Umbilical cord (tissue), 2 donors: ENCODE results near the gene RNF225. TPM values are rescaled to one million over a fixed set of nuclear protein-coding genes. Genes with fewer than 3 reads are reported as not detected.
"Not testable (repeated sequence)": the region's sequence is repeated elsewhere in the genome, so short reads cannot be mapped to it uniquely, and the experiment has no call there.

Experiments used
- DNase-seq: peaks from one replicate; pipeline ENCODE4 v3.0.0-alpha.2; 2015; ENCODE audit warnings: low spot score
- total RNA-seq: library from RNA; depleted of rRNA; stranded (reverse); fragments of >200 nt; gene quantifications from one replicate; pipeline ENCODE4 v1.2.3, GENCODE V29; 2014; ENCODE audit warnings: low replicate concordance; ENCODE audit not compliant: insufficient read depth

The RNF225 gene
- total RNA-seq, 1 donor from 2014 or later = 0.72 TPM

DNA sequence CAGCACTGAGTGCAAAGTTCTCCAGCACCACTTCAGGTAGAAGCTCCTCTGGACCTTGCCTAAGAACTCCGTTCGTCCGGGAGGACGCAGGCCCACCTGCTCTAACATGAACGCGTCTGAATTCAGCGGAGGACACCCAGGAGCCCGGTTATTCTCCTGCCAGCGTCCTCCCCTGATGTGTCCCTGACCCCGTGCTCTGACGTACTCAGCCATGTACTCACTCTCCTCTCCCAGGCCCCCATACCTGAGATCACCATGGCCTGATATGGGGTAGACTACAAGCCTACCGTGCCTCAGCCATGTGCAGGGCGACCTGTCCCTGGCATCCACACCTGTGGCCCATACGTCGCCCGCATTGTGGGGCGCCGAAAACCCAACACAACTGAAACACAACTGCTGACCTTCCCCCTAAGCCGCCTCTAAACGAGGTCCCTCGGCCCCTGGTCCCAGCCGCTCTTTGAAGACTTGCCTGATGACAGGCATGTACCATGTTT is 12.2 kb downstream of the RNF225 start:
- DNase-seq = no peak

DNA sequence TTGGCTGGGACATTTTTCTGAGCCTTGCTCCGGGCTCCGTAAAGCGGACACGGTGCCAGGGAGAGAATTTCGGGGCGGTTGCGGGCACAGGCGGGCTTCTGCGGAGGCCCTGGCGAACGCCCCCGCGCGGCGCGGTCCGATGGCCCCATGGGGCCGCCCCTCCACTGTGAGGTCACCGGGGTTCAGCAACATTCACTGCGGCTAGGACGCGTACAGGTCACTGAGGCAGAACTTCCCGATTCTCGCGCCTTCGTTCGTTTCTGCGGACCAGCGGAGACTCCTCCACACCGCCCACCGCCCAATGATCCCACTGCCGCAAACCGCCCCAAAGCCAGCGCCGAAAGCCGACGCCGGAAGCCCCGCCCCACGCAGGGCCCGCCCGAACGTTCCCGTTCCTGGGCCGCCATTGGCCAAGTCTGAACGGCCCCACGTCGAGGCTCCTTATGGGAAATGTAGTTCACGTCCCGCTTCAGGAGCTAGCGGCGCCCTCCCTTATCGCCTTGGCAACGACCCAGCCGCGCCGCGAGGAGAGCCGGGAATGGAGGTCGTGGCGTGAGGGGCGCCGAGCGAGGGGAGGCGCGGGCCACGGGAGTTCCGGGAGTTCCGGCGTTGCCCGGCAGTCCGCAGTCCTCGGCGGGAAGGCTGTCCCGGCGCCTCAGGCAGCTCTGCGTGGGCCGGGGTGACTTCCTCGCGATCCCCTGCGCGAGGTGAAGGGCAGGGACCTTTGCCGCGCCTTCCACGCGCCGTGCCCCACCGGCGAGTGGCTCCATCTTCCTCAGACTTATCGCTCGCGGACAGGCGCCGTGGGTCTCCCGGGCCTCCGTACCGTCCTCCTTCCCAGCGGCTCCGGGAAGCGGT is 12.9 kb downstream of the RNF225 start, which contains the start of gene ZNF584:
Gene ZNF584, plus strand, starts transcription at position 498 of the 858 bp plus-strand sequence. CDS start 499 bp downstream, outside the sequence.
- DNase-seq = peak; percentile 99

GRCh38 chr19:58409010-58409790 is 13.7 kb downstream of the RNF225 start:
- DNase-seq = no peak

DNA sequence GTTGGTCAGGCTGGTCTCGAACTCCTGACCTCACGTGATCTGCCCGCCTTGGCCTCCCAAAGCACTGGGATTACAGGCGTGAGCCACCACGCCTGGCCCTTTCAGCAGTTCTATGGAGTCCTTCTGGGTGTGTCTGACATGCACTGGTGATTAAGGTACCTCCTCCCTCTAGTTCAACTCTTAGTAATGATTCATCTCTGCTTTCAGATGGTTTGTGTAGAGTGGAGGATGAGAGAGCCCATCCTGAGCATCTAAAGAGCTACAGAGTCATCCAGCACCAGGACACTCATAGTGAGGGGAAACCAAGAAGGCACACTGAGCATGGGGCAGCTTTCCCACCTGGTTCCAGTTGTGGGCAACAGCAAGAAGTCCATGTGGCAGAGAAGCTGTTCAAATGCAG is 21.1 kb downstream of the RNF225 start:
- DNase-seq = no peak

DNA sequence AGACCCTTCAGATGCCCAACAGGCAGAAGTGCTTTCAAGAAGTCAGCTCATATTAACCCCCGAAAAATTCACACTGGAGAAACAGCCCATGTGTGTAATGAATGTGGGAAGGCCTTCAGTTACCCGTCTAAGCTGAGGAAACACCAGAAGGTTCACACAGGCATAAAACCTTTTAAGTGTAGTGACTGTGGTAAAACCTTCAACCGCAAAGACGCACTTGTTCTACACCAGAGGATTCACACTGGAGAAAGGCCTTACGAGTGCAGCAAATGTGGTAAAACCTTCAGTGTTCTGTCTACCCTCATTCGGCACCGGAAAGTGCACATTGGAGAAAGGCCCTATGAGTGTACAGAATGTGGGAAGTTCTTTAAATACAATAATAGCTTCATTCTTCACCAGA is 21.6 kb downstream of the RNF225 start:
- DNase-seq = no peak

- DNase-seq = no peak
Observed at GRCh38 chr19:58428617-58429016, 33.2 kb downstream of the RNF225 start.

GRCh38 chr19:58429745-58430144 is 34.3 kb downstream of the RNF225 start:
- DNase-seq = no peak

GRCh38 chr19:58434217-58434616 is 38.8 kb downstream of the RNF225 start:
- no peak for DNase-seq

GRCh38 chr19:58439576-58440554 is 44.4 kb downstream of the RNF225 start, which contains the start of gene ZNF132:
TSS of gene ZNF132 (minus strand) at chr19:58440153. CDS start at chr19:58439821, 332 bp downstream.
- DNase-seq = peak; percentile 100

DNA sequence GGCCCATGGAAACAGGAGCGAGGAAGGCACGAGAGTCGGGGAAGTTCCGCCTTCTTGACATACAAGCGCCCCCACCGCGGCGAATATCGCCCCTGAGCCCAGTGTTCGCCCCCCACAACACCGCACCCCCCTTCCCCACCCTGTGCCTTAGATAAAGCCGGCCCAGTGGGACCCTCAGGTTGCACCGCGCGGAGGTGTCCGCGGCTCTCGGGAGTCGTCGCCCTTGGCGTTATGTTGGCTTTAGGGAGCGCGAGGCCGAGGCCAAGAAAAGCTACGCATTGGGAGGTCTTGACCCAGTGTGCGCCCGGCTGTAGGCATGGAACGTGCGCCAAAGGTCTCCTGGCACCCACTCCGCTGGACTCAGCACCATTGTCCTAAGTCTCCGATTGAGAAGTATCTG is 45.1 kb downstream of the RNF225 start:
- no peak for DNase-seq

DNA sequence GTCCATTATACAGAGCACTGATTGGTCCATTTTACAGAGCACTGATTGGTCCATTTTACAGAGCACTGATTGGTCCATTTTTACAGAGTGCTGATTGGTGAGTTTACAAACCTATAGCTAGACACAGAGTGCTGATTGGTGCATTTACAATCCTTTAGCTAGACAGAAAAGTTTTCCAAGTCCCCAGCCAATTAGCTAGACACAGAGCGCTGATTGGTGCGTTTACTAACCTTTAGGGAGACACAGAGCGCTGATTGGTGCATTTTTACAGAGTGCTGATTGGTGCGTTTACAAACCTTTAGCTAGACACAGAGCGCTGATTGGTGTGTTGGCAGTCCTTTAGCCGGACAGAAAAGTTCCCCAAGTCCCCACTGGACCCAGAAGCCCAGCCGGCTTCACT is 47.5 kb downstream of the RNF225 start:
- not testable (repeated sequence) for DNase-seq

Other genes with a start within 250 kb of the RNF225 start
- 11.8 TPM for gene ZNF329, start 244.9 kb upstream of the RNF225 start, total RNA-seq
- 14.7 TPM for gene ZNF274, start 212.6 kb upstream of the RNF225 start, total RNA-seq
- 29.6 TPM for gene ZNF544, start 166.7 kb upstream of the RNF225 start, total RNA-seq
- 5.3 TPM for gene ZNF8, start 116.7 kb upstream of the RNF225 start, total RNA-seq
- 43.3 TPM for gene ERVK3-1, start 90.3 kb upstream of the RNF225 start, total RNA-seq
- 2.9 TPM for gene ZSCAN22, start 68.7 kb upstream of the RNF225 start, total RNA-seq
- 4.1 TPM for gene A1BG, start 42.2 kb upstream of the RNF225 start, total RNA-seq
- 1.7 TPM for gene ZNF497, start 32.9 kb upstream of the RNF225 start, total RNA-seq
- gene ZNF837, start 14.6 kb upstream of the RNF225 start, total RNA-seq = 3.4 TPM
- 1,414 TPM for gene RPS5, start 8.4 kb upstream of the RNF225 start, total RNA-seq
- gene ZNF584, start 13.0 kb downstream of the RNF225 start, total RNA-seq = 6.0 TPM
- 24.8 TPM for gene ZNF132, start 44.5 kb downstream of the RNF225 start, total RNA-seq
- gene ZNF324B, start 56.0 kb downstream of the RNF225 start, total RNA-seq = 16.4 TPM
- 16.1 TPM for gene ZNF324, start 71.4 kb downstream of the RNF225 start, total RNA-seq
- 7.0 TPM for gene ZNF446, start 80.7 kb downstream of the RNF225 start, total RNA-seq
- gene SLC27A5, start 116.3 kb downstream of the RNF225 start, total RNA-seq = 7.2 TPM
- 1.2 TPM for gene ZBTB45, start 124.2 kb downstream of the RNF225 start, total RNA-seq
- gene TRIM28, start 148.4 kb downstream of the RNF225 start, total RNA-seq = 150 TPM
- 92.5 TPM for gene CHMP2A, start 159.4 kb downstream of the RNF225 start, total RNA-seq
- gene UBE2M, start 163.0 kb downstream of the RNF225 start, total RNA-seq = 32.7 TPM
- gene MZF1, start 177.7 kb downstream of the RNF225 start, total RNA-seq = 11.1 TPM